Brain microvascular endothelial cell (primary cell): ENCODE results near the gene PAM.
A peak's percentile ranks its signal among the peaks of the same experiment; 100 is the strongest.

Experiments
- DNase-seq: peaks from one replicate; pipeline ENCODE4 v3.0.0-alpha.2; 2020
- H3K27ac ChIP-seq: fragments of 250-450 bp; sonication (Bioruptor Pico); 2 replicates; pipeline ENCODE4 v1.5.1; 2020; ENCODE audit warnings: mild to moderate bottlenecking, moderate library complexity
- H3K27me3 ChIP-seq: fragments of 250-450 bp; sonication (Bioruptor Pico); replicated peaks from 2 replicates; pipeline ENCODE4 v1.5.1; 2020; ENCODE audit warnings: mild to moderate bottlenecking
- H3K36me3 ChIP-seq: fragments of 250-450 bp; sonication (Bioruptor Pico); replicated peaks from 2 replicates; pipeline ENCODE4 v1.5.1; 2020; ENCODE audit warnings: mild to moderate bottlenecking
- H3K4me3 ChIP-seq: 2 replicates; pipeline ENCODE4 v1.5.1; 2011; ENCODE audit warnings: low read depth, mild to moderate bottlenecking, control low read depth, low read length, moderate library complexity
- in situ Hi-C: cut with HindIII; loops from 2 replicates; pipeline ENCODE4 v1.10.0; 2017; ENCODE audit warnings: low sequenced_read_pairs, low pct_ligation_motif_present
- TF ChIP-seq, protein P1 (sequence below): IDR thresholded peaks from 2 replicates; pipeline ENCODE4 v1.5.1; 2011; ENCODE audit warnings: low read depth, mild to moderate bottlenecking, moderate library complexity, low read length, control low read depth, inconsistent platforms; ENCODE audit errors: missing control alignments

PAM gene

DNA sequence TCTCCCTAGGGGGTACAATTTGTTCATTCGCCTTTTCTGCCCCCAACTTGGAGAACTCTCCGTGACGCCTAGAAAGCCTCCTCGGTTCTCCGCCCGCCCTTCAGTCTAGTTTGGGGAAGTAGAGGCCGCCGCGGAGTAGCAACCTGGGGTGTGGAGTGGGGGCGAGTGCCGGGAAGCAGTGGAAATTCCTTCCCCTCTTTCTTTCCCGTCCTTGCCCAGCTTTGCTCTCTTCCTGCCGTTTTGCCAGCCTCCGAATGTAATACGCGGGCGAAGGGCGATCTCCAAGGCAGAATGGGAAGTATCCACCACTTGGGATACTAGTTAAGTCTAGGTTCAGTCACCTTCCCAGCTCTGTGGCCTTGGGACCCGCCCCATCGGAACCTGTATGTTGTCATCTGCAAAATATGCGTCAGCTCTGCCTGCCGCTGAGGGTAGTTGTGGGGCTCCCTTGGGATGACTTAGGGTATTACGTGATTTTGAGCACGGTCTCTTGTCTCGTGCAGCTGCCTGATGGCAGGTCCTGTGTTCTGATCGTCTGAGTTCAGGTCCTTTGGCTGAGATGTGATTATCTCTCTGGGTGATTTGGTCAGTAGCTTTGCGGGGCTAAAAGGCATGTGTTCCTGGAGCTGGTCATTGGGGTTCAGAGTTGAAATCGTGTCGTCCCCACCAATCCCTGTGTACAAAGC, 724 bp downstream of the PAM start:
- Histone ChIP-seq H3K27ac (peak overlapping the region; percentile 53), H3K36me3 (no peaks in the 10 kb centered on the region), H3K4me3 (peak overlapping the region; percentile 85), H3K27me3 (no peaks in the 10 kb centered on the region)
- DNase-seq = peak; percentile 57
- in situ Hi-C loops = no loop called here
- TF ChIP-seq, protein P1, sequence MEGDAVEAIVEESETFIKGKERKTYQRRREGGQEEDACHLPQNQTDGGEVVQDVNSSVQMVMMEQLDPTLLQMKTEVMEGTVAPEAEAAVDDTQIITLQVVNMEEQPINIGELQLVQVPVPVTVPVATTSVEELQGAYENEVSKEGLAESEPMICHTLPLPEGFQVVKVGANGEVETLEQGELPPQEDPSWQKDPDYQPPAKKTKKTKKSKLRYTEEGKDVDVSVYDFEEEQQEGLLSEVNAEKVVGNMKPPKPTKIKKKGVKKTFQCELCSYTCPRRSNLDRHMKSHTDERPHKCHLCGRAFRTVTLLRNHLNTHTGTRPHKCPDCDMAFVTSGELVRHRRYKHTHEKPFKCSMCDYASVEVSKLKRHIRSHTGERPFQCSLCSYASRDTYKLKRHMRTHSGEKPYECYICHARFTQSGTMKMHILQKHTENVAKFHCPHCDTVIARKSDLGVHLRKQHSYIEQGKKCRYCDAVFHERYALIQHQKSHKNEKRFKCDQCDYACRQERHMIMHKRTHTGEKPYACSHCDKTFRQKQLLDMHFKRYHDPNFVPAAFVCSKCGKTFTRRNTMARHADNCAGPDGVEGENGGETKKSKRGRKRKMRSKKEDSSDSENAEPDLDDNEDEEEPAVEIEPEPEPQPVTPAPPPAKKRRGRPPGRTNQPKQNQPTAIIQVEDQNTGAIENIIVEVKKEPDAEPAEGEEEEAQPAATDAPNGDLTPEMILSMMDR = no peak

DNA sequence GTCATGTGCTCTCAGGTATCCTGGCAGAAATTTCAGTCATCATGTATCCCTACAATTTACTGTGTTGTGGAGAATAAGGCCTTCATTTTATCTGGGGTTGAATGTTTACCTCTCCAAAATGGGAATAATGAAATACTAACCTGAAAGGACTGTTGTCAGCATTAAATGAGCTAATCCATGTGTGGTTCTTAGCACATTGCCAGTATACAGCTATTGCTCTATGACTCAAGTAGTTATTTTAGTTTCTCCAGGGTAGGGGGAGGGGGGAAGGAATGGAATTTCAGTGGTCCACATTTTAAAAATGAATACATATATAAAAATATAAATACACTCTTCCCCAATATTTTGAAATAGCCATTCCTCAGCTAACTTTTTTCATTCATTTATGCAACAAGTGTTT, 3.5 kb downstream of the PAM start:
- in situ Hi-C loops = no loop called here
- peak; percentile 25 for DNase-seq
- Histone ChIP-seq H3K27ac (no peak overlapping the region), H3K27me3 (no peaks in the 10 kb centered on the region), H3K4me3 (no peak overlapping the region), H3K36me3 (no peaks in the 10 kb centered on the region)
- TF ChIP-seq, protein P1 = no peak

DNA sequence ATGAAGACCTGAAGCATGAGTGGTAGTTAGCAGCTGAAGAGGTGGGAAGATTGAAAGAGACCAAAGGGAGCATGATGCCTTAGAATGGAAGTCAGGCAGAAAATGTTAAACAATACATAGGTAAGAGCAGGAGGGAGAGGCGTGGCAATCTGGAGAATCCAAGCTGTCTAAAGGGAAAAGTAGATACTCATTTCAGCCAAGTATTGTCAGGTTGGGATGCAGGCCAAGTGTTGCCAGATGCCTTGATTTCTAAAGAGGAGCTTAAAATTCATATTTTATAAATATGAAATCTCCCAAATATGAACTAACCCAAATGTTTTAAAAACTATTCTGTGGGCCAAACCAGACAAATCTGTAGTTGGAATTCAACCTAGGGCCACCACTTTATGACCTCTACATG, 4.2 kb downstream of the PAM start:
- Histone ChIP-seq H3K27me3 (no peaks in the 10 kb centered on the region), H3K36me3 (no peaks in the 10 kb centered on the region), H3K27ac (no peak overlapping the region), H3K4me3 (no peak overlapping the region)
- in situ Hi-C loops = no loop called here
- TF ChIP-seq, protein P1 = no peak
- DNase-seq = no peak

GRCh38 chr5:102759700-102760099, 4.6 kb downstream of the PAM start:
- H3K36me3 ChIP-seq = no peaks in the 10 kb centered on the region
- no peak overlapping the region for H3K27ac ChIP-seq
- no peak overlapping the region for H3K4me3 ChIP-seq
- in situ Hi-C loops = no loop called here
- TF ChIP-seq, protein P1 = no peak
- no peak for DNase-seq
- H3K27me3 ChIP-seq = no peaks in the 10 kb centered on the region

- H3K36me3 ChIP-seq = no peaks in the 10 kb centered on the region
- H3K4me3 ChIP-seq = no peak overlapping the region
- TF ChIP-seq, protein P1 = no peak
- no peak for DNase-seq
- H3K27ac ChIP-seq = no peak overlapping the region
- in situ Hi-C loops = no loop called here
- no peaks in the 10 kb centered on the region for H3K27me3 ChIP-seq
Measured at GRCh38 chr5:102760815-102761214, 5.7 kb downstream of the PAM start.

DNA sequence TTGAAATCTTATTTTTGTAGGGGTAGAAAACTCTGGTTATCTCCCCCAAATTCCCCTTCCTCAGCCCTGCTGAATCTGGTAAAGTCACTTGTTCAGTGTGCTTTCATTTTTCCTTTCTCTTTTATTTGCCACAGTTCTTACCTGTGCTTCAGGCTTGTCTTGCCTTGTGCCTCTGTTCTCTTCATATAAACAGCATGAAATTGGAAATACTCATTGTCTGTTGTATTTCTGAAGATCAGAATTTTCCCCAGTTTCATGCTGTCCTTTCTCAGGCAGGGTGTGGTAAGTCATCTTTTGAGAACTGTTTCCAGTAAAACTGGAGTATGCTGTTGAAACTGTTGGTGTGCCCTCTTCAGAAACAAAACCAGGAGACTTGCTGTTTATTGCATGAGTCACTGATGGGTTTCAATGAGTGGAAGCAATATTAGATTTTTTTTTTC, 7.0 kb downstream of the PAM start:
- no peaks in the 10 kb centered on the region for H3K36me3 ChIP-seq
- no peak for DNase-seq
- in situ Hi-C loops = no loop called here
- TF ChIP-seq, protein P1 = no peak
- H3K27ac ChIP-seq = no peak overlapping the region
- H3K4me3 ChIP-seq = no peak overlapping the region
- H3K27me3 ChIP-seq = no peaks in the 10 kb centered on the region
